C4-2B (cell line): Measurements from ENCODE around the gene ASIC4.

Experiments
- H3K27ac ChIP-seq: fragments of 450-650 bp; 2 replicates; pipeline ENCODE4 v1.5.1; 2017
- CTCF ChIP-seq: fragments of 450-650 bp; conservative IDR thresholded peaks from 2 replicates; pipeline ENCODE4 v1.5.1; 2017; ENCODE audit warnings: mild to moderate bottlenecking
- ZFX ChIP-seq: fragments of 450-650 bp; IDR thresholded peaks from 2 replicates; pipeline ENCODE4 v1.6.1; 2017

The ASIC4 gene

DNA sequence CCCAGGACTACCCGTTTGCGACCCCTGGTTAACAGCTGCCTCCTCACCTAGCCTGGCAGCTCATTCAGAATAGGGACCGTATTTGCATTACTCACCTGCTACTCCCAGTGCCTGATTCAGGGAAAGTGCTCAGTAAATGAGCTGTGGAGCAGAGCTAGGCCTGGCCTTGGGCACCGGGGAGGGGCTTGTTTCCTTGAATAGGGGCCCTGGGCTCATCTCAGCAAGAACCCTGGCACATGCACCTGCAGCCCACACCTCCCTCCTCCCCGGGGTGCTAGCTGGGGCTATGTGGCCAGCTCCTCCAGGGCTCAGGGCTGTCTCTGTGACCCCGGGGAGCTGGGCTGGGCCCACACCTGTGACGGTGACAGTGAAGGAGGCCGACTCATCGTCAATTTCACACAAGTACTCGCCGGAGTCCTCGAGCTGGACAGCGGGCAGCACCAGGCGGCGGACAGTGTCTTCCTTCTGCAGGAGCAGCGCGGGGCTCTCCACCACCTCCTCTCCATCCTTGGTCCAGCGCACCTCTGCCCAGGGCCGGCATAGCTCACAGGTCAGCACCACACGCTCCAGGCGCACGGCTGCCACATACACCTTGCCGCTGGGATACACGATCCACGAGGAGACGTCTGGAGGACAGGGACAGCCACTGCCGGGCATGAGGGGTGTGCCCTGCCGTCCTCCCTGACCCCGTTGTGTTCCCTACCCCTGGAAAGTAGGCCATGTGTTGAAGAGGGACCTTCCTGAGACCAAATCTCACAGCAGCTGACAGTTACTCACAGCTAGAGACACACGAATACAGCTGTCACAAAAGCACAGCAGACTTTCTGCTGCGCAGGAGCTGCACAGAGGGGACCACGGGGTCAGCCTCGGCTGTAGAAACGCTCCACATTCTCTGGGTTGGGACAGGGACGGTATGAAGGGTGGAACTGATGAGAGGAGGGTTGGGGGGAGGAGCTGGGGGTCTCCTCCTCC lies 48.1 kb downstream of the ASIC4 start:
- H3K27ac ChIP-seq: no peak overlapping the region
- no peak for TF ChIP-seq ZFX

GRCh38 chr2:219563271-219563928 lies 49.1 kb downstream of the ASIC4 start:
- TF ChIP-seq CTCF: no peak
- TF ChIP-seq ZFX: no peak
- H3K27ac ChIP-seq: no peak overlapping the region

DNA sequence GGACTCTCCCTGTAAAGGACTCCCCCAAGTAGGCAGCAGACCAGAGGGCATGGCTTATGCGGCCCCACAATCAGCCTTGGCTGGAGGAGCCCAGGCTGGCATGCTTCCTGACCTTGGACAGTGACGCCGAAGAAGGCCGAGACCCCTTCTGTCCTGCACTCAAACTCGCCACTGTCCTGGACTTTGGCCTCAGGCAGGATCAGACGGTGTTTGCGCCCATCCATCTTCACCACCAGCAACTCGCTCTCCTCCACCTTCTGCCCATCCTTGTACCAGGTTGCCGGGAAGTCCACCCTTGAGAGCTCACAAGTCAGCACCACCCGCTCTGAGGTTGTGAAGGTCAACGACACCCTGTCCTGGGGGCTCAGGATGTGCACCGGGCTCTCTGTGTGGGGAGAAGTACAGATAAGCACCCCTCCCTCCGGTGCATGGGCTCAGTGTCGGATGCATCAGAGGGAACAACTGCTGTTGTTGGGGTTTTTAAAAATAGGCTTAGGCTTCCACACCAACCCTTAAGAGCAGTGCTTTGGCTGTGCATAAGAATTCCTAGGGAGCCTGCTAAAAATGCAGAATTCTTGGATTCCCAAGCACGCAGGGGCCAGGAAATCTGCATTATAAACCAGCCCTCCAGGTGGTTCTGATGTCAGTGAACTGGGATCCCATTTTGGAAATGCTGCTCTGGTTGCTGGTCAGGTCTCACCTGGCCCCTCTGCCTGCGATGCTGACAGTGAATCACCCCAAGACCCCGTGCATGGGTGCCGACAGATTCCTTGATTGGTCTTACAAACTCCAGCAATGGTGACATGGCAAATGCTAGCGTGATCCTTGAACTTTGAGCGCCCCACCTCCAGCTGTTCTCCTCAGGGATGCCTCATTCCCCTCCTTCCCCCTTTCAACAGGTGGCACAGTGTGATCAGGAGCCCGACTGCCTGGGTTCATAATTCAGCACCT lies 51.1 kb downstream of the ASIC4 start:
- TF ChIP-seq CTCF (no peak), ZFX (no peak)
- H3K27ac ChIP-seq: no peak overlapping the region

DNA sequence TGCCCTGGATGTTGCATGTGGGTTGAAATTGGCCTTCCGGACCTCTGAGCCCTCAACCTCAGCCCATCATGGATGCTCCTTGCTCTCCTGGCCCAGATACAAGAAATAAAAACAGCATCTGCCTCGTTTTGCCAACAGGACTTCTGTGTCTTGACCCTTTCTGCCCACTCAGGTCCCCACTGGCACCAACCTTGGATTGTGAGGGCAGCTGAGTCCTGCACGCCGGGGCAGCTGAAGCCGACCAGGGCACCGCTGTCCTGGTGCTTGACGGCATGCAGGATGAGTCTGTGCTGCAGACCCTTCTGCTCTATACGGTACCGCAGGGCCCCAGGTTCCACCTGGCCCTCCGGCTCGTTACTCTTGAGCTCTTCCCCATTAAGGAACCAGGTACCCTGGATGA lies 52.4 kb downstream of the ASIC4 start:
- TF ChIP-seq CTCF (no peak), ZFX (no peak)
- H3K27ac ChIP-seq: no peak overlapping the region

GRCh38 chr2:219567131-219567530 lies 52.8 kb downstream of the ASIC4 start:
- H3K27ac ChIP-seq: no peak overlapping the region
- TF ChIP-seq CTCF (no peak), ZFX (no peak)

- TF ChIP-seq CTCF (no peak), ZFX (no peak)
- H3K27ac ChIP-seq: no peak overlapping the region
Observed at GRCh38 chr2:219567791-219568361, 53.6 kb downstream of the ASIC4 start.

- no peak for TF ChIP-seq ZFX
- no peak for TF ChIP-seq CTCF
Observed at GRCh38 chr2:219569041-219569440, 54.8 kb downstream of the ASIC4 start.

More at GRCh38 chr2:219569041-219569440, 54.8 kb downstream of the ASIC4 start:
- H3K27ac ChIP-seq: no peak overlapping the region
